Measurements from ENCODE around the gene PRPF6. TPM values are rescaled to one million over a fixed set of nuclear protein-coding genes. Genes with fewer than 3 reads are reported as not detected.

The PRPF6 gene
- total and polyA plus RNA-seq, 2 of the 13 experiments (the other 11 are each of a cell fraction or from before 2014, with no cell fraction given) = 63.7 to 101 TPM

DNA sequence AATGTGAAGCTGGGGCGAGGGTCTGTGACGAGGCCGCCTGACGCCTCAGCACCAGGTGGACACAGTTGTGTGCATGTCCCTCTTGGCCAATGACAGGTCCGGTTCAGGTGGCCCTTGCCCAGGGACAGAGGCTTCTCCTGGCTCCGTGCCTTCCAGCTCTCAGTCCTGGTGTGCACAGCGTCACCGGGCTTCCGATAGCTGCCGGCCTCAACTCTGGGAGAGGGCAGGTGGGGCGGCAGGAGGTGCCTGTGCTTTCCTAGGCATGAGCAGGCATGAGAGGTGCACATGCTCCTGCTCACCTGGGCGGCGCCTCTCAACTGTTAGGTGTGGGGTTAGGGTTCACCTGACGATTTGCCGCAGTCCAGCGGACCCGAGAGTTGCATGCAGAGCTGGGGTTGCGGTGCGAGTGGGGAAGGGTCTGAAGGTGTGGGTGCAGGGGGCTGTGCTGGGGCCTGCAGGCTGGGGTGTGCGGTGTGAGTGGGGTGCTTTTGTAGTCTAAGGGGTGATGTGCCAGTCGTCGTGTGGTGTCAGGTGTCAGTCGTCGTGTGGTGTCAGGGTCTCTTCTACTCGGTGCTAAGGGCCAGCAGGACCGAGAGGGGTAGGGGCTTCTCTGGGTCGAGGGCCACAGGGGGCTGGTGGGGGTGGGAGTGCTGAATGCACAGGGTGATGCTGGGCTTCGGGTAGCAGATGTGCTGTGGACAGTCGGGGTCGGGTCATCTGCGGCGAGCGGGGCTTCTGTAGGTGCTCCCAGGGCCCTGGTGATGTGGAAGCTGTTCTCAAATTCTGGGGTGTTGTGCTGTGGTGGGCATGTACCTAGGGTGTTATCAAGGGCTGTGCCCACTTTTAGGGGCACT lies 72.3 kb downstream of the PRPF6 start (continued):
- 0 out of 4 replicates have a peak, but pooled peaks of 1 of the 2 experiments have one; percentile 15 for TF ChIP-seq KLF16 (CRISPR knock-in tag; IDR thresholded peaks at IDR 0.05)
- no peak for TF ChIP-seq CREM (IDR thresholded peaks at IDR 0.05)
- no peak for TF ChIP-seq CREM (CRISPR knock-in tag; IDR thresholded peaks at IDR 0.05)
- peak; percentile 71; the same call in 1 of the 2 replicates for TF ChIP-seq ZNF678 (CRISPR knock-in tag; IDR thresholded peaks at IDR 0.05)
- no peak for TF ChIP-seq ZSCAN20 (CRISPR knock-in tag; IDR thresholded peaks at IDR 0.05; ENCODE audit: borderline replicate concordance)
- TF ChIP-seq ZNF337 (CRISPR knock-in tag; IDR thresholded peaks at IDR 0.05; ENCODE audit: borderline replicate concordance, low read depth) = no peak
- no peak for TF ChIP-seq MIXL1 (CRISPR knock-in tag; IDR thresholded peaks at IDR 0.05)
- TF ChIP-seq SYNCRIP (IDR thresholded peaks at IDR 0.05; ENCODE audit: insufficient read depth, low read depth, low read length) = no peak
- TF ChIP-seq PTBP1 (IDR thresholded peaks at IDR 0.05; ENCODE audit: low read depth, low read length, poor library complexity, severe bottlenecking) = peak; percentile 6
- 0 out of 2 replicates have a peak, but pooled peaks have one; percentile 38 for TF ChIP-seq ZNF30 (CRISPR knock-in tag; IDR thresholded peaks at IDR 0.05)
- no peak for TF ChIP-seq NFRKB (IDR thresholded peaks at IDR 0.05)
- no peak for TF ChIP-seq JUND (CRISPR knock-in tag; IDR thresholded peaks at IDR 0.05)
- TF ChIP-seq ERF (CRISPR knock-in tag; IDR thresholded peaks at IDR 0.05) = peak; percentile 82
- TF ChIP-seq ZNF232 (CRISPR knock-in tag; IDR thresholded peaks at IDR 0.05; ENCODE audit: borderline replicate concordance) = no peak
- no peak for TF ChIP-seq KDM5A (IDR thresholded peaks at IDR 0.05; ENCODE audit: borderline replicate concordance, low read length)
- 0 out of 2 replicates have a peak, but pooled peaks have one; percentile 38 for TF ChIP-seq ARNTL (CRISPR knock-in tag; IDR thresholded peaks at IDR 0.05)
- TF ChIP-seq NFIB (CRISPR knock-in tag; IDR thresholded peaks at IDR 0.05; ENCODE audit: borderline replicate concordance) = no peak
- peak; percentile 86 for TF ChIP-seq NRL (CRISPR knock-in tag; IDR thresholded peaks at IDR 0.05; ENCODE audit: borderline replicate concordance)
- TF ChIP-seq ZNF550 (CRISPR knock-in tag; IDR thresholded peaks at IDR 0.05; ENCODE audit: borderline replicate concordance) = peak; percentile 52; the same call in 1 of the 2 replicates
- 0 out of 2 replicates have a peak, but pooled peaks have one; percentile 47 for TF ChIP-seq ZFYVE20 (CRISPR knock-in tag; IDR thresholded peaks at IDR 0.05; ENCODE audit: borderline replicate concordance, low read depth)
- no peak for TF ChIP-seq NBN (conservative IDR thresholded peaks at IDR 0.05)
- TF ChIP-seq, protein P1, sequence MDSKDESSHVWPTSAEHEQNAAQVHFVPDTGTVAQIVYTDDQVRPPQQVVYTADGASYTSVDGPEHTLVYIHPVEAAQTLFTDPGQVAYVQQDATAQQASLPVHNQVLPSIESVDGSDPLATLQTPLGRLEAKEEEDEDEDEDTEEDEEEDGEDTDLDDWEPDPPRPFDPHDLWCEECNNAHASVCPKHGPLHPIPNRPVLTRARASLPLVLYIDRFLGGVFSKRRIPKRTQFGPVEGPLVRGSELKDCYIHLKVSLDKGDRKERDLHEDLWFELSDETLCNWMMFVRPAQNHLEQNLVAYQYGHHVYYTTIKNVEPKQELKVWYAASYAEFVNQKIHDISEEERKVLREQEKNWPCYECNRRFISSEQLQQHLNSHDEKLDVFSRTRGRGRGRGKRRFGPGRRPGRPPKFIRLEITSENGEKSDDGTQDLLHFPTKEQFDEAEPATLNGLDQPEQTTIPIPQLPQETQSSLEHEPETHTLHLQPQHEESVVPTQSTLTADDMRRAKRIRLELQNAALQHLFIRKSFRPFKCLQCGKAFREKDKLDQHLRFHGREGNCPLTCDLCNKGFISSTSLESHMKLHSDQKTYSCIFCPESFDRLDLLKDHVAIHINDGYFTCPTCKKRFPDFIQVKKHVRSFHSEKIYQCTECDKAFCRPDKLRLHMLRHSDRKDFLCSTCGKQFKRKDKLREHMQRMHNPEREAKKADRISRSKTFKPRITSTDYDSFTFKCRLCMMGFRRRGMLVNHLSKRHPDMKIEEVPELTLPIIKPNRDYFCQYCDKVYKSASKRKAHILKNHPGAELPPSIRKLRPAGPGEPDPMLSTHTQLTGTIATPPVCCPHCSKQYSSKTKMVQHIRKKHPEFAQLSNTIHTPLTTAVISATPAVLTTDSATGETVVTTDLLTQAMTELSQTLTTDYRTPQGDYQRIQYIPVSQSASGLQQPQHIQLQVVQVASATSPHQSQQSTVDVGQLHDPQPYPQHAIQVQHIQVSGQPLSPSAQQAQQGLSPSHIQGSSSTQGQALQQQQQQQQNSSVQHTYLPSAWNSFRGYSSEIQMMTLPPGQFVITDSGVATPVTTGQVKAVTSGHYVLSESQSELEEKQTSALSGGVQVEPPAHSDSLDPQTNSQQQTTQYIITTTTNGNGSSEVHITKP (CRISPR knock-in tag; IDR thresholded peaks at IDR 0.05; ENCODE audit: low read depth) = no peak
- TF ChIP-seq, protein P2, sequence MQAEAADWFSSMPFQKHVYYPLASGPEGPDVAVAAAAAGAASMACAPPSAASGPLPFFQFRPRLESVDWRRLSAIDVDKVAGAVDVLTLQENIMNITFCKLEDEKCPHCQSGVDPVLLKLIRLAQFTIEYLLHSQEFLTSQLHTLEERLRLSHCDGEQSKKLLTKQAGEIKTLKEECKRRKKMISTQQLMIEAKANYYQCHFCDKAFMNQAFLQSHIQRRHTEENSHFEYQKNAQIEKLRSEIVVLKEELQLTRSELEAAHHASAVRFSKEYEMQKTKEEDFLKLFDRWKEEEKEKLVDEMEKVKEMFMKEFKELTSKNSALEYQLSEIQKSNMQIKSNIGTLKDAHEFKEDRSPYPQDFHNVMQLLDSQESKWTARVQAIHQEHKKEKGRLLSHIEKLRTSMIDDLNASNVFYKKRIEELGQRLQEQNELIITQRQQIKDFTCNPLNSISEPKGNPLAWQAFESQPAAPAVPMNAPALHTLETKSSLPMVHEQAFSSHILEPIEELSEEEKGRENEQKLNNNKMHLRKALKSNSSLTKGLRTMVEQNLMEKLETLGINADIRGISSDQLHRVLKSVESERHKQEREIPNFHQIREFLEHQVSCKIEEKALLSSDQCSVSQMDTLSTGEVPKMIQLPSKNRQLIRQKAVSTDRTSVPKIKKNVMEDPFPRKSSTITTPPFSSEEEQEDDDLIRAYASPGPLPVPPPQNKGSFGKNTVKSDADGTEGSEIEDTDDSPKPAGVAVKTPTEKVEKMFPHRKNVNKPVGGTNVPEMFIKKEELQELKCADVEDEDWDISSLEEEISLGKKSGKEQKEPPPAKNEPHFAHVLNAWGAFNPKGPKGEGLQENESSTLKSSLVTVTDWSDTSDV (CRISPR knock-in tag; IDR thresholded peaks at IDR 0.05) = no peak
- no peak for TF ChIP-seq ZNF17 (CRISPR knock-in tag; IDR thresholded peaks at IDR 0.05)
- TF ChIP-seq ZNF619 (CRISPR knock-in tag; IDR thresholded peaks at IDR 0.05) = no peak; the same call in 1 of the 2 replicates

Data from HepG2 (cell line).